Left colon (tissue), 2 donors: Measurements from ENCODE around the gene DYNC1H1. TPM values are rescaled to one million over a fixed set of nuclear protein-coding genes. Genes with fewer than 3 reads are reported as not detected.
A peak's percentile ranks its signal among the peaks of the same experiment; 100 is the strongest.

Experiments used
- ATAC-seq: fragments of 200-7000 bp; cut with Tn5 transposase; one replicate; pipeline ENCODE4 v1.9.1; 2020; ENCODE audit warnings: mild to moderate bottlenecking, moderate library complexity
- DNase-seq, 2 donors: peaks; one replicate each; pipeline ENCODE4 v3.0.0-alpha.2; 2020
- intact Hi-C, 2 donors: fragments of 100-400 bp; cut with DNase I in 1 of 2; cut with micrococcal nuclease in 1 of 2; formaldehyde crosslinking; loops; one replicate each; pipeline versions ENCODE4 v1.11.2 to v1.14.0; 2022; cut with DNase I, micrococcal nuclease
- total RNA-seq, 2 donors: library from RNA; stranded (reverse); fragmentation: NEBNext Ultra II Directional; extraction: Animal tissue kit (Norgen Biotek cat#: 25700); gene quantifications; one replicate each; pipeline ENCODE4 v1.2.1, GENCODE V29; 2021
- donor health status: DM: no; HTN: no; CAD: no.
- donor health status: DM: yes; HTN: yes; CAD: no.

Gene DYNC1H1
- total RNA-seq, 2 donors from 2014 or later, result 370 to 424 TPM

DNA sequence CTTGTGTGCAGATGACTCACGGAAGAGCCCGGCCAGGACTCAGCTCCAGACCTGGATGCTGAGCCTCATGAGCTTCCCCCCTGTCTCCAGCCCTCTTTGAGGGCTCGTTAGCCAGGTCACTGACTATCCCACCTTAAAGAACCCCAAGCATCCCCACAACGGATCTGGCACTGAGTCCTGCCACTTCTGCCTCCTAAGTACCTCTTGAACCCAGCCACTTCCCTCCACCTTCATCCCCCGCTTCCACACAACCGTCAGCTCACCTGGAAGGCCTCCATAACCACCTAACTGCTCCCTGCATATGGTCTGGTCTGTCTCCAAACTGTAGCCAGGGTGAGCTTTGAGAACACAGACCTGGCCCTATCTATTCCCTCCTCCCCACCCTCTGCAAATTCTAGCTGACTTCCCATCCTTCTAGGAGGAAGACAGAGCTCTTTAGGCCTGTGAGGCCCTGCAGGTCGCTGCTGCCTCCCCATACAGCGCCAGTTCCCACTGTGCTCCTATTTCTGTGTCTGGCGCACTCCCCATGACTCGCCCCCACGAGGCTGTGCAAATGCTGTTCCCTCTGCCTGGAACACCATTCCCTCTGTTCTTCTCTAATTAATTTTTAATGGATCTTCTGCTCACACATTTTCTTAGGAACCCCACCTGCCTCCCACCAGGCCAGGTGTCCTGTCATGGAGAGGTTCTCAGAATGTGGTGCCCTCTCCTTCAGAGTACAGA lies 125.4 kb downstream of the DYNC1H1 start:
- ATAC-seq (no peak), DNase-seq (no peak)
- intact Hi-C loops, result no loop called here

DNA sequence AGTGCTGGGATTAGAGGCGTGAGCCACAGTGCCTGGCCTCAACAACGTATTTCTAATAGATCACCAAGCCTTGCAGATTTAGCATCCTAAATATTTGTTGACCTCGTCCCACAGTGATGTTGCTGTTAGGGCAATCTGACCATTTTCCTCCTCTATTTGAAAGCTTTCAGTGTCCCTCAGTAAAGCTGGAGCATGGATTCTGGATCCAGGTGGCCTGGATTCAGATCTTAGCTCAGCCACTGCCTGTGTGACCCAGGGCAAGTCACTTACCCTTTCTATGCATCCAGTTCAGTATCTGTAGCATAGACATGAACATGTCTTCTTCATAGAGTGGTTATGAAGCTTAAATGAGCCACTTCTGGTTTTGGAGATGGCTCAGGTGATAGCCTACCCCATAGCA lies 126.3 kb downstream of the DYNC1H1 start:
- ATAC-seq, result no peak
- intact Hi-C loops, result no loop called here
- DNase-seq, result no peak

- ATAC-seq (no peak), DNase-seq (no peak)
- intact Hi-C loops, result no loop called here
Observed at GRCh38 chr14:102092806-102093205, 128.4 kb downstream of the DYNC1H1 start.

- DNase-seq (no peak), ATAC-seq (no peak)
- intact Hi-C loops, result no loop called here
Observed at GRCh38 chr14:102094101-102094500, 129.7 kb downstream of the DYNC1H1 start.

- ATAC-seq, result no peak
- DNase-seq, result no peak
- intact Hi-C loops, result no loop called here
Observed at GRCh38 chr14:102095231-102095870, 131.0 kb downstream of the DYNC1H1 start.

- no peak for ATAC-seq
Observed at GRCh38 chr14:102095871-102096568, 131.6 kb downstream of the DYNC1H1 start.

DNA sequence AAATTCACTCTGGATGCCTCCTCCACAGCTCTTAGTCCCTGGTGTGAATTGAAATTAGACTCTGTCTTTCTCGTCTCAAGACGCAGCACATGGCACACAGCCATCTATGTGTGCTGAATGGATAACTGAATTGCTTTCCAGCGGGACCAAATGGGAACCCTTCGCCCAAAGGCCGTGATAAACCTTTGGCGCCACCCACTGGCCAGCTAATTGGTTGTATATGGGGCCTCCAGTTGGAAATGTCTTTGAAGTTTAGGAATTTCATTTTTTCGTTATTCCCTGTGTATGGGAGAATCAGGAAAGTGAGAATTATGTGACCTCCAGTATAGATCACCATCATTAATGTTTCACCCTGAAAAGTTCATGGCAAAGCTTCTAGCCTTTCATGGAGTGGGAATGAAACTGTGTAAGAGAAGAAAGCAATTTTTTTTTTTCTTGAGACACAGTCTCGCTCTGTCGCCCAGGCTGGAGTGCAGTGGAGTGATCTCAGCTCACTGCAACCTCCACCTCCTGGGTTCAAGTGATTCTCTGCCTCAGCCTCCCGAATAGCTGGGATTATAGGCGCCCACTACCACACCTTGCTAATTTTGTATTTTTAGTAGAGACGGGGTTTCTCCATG lies 132.3 kb downstream of the DYNC1H1 start:
- intact Hi-C loops, result no loop called here
- ATAC-seq, result peak; percentile 82

More at GRCh38 chr14:102095871-102096568, 131.6 kb downstream of the DYNC1H1 start:
- DNase-seq, result no peak
- intact Hi-C loops, result no loop called here

DNA sequence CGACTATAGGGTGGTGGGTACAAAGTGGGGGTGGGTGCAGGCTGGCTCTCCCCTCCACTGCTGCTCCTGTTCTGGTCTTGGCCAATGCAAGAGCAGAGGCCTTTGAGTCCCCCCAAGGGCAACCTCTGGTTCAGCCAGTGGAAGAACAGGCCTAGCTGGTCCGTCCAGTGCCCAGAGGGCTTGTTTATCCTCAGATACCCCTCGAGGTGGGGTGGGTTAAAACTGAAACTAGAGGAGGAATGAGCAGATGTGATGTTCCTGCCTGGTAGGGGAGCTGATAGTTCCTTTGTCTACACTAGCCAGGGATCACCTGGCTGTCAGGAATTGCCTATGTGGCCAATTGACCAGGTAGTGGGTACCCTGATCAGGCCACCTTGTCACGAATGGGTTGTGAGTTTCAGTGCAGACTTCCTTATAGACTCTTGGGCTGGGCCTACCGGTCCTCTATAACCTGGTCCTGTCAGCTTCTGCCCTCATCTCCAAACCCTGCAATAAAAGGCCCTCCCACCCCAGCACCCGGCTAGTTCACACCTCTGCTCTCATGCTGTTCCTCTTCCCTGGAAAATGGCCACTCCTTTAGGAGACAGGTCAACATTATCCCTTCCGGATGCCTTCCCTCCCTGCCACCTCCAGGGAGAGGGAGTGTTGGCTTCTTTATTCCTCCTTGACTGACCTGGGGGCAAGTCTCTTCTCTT lies 133.2 kb downstream of the DYNC1H1 start:
- peak; percentile 31 to 53 for DNase-seq
- intact Hi-C loops, result no loop called here
- peak; percentile 86 for ATAC-seq

More for the DNA sequence above, 132.3 kb downstream of the DYNC1H1 start:
- peak; percentile 75 to 94 for DNase-seq

DNA sequence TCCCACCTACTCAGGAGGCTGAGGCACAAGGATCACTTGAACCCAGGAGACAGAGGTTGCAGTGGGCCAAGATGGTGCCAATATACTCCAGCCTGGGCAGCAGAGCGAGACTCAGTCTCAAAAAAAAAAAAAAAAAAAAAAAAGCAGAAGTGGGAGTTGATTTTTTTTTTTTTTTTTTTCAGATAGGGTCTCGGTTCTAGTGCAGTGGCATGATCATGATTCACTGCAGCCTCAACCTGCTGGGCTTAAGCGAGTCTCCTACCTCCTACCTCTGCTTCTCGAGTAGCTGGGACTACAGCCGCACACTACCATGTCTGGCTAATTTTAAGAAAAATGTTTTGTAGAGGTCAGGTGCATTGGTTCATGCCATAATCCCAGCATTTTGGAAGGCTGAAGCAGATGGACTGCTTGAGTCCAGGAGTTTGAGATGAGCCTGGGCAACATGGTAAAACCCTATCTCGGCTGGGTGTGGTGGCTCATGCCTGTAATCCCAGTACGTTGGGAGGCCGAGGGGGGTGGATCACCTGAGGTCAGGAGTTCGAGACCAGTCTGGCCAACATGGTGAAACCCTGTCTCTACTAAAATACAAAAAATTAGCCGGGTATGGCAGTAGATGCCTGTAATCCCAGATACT lies 138.8 kb downstream of the DYNC1H1 start:
- intact Hi-C loops, result no loop called here
- ATAC-seq (no peak), DNase-seq (no peak)

GRCh38 chr14:102105369-102105768 lies 141.0 kb downstream of the DYNC1H1 start:
- ATAC-seq (no peak), DNase-seq (no peak)
- intact Hi-C loops, result no loop called here

Other genes with a start within 250 kb of the DYNC1H1 start
- 100 to 1,000 TPM; 139 to 144 TPM for gene PPP2R5C, start 202.9 kb upstream of the DYNC1H1 start, total RNA-seq
- gene HSP90AA1, start 122.5 kb downstream of the DYNC1H1 start, total RNA-seq, result 100 to 1,000 TPM; 182 to 274 TPM
- 10 to 100 TPM; 34.1 to 35.5 TPM for gene WDR20, start 175.3 kb downstream of the DYNC1H1 start, total RNA-seq